NCI-H2029 treated with DMSO at 0.1 percent for 48 hours (cell line): ENCODE measurements around the gene CMSS1.

Experiments
- DNase-seq: peaks from one replicate; lab custom pipeline; 2025; lab: John Stamatoyannopoulos, UW

CMSS1 gene

GRCh38 chr3:100230710-100231109 lies 413.0 kb downstream of the CMSS1 start:
- no peak for DNase-seq
